Hepatocyte (in vitro differentiated cells): ENCODE results near the gene IRF2BPL.

Experiments used
- EZH2 ChIP-seq: fragments of 200-600 bp; sonication (generic); IDR thresholded peaks from 2 replicates; pipeline ENCODE4 v1.6.1; 2016; ENCODE audit warnings: antibody characterized with exemption, mild to moderate bottlenecking, borderline replicate concordance
- EZH2phosphoT487 ChIP-seq: fragments of 200-600 bp; sonication (generic); IDR thresholded peaks from one replicate; pipeline ENCODE4 v1.6.1; 2018; ENCODE audit warnings: antibody characterized with exemption, mild to moderate bottlenecking, low read depth, moderate library complexity; ENCODE audit not compliant: unreplicated experiment, severe bottlenecking
- TF ChIP-seq, protein P1 (sequence below): fragments of 200-600 bp; sonication (generic); IDR thresholded peaks from 2 replicates; pipeline ENCODE4 v1.5.1; 2016; ENCODE audit warnings: antibody characterized with exemption, mild to moderate bottlenecking; ENCODE audit not compliant: poor library complexity

DNA sequence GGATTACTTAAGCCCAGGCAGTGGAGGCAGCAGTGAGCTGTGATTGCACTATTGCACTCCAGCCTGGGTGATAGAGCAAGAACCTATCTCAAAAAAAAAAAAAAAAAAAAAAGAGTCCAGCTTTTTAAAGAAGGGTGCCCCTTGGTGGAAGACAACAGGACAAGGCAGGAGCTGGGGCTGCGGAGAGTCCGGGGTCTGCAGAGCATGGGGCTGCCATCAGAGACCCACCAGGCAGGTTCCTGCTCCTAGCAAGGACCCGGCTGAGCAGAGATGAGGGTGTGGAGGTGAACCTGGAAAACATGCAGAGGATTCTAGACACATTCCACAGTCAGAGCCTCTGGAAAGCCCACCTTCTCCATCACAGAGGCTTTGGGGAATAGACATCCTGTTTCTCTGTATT is 48.5 kb upstream of the IRF2BPL start:
- TF ChIP-seq EZH2phosphoT487 = no peak
- TF ChIP-seq, protein P1, sequence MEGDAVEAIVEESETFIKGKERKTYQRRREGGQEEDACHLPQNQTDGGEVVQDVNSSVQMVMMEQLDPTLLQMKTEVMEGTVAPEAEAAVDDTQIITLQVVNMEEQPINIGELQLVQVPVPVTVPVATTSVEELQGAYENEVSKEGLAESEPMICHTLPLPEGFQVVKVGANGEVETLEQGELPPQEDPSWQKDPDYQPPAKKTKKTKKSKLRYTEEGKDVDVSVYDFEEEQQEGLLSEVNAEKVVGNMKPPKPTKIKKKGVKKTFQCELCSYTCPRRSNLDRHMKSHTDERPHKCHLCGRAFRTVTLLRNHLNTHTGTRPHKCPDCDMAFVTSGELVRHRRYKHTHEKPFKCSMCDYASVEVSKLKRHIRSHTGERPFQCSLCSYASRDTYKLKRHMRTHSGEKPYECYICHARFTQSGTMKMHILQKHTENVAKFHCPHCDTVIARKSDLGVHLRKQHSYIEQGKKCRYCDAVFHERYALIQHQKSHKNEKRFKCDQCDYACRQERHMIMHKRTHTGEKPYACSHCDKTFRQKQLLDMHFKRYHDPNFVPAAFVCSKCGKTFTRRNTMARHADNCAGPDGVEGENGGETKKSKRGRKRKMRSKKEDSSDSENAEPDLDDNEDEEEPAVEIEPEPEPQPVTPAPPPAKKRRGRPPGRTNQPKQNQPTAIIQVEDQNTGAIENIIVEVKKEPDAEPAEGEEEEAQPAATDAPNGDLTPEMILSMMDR = no peak
- TF ChIP-seq EZH2 = no peak
